Lung (tissue), 13 donors: ENCODE data around the gene KDM3A. TPM values are rescaled to one million over a fixed set of nuclear protein-coding genes. Genes with fewer than 3 reads are reported as not detected.

Experiments
- ATAC-seq: fragments of 200-7000 bp; cut with Tn5 transposase; one replicate; pipeline ENCODE4 v1.9.1; 2020; ENCODE audit warnings: moderate number of reproducible peaks; ENCODE audit not compliant: insufficient read depth, low FRiP score
- DNase-seq, 3 donors: peaks; one replicate each; pipeline ENCODE4 v3.0.0-alpha.2; 2013 to 2017
- H3K27ac ChIP-seq, 2 donors: one replicate each; pipeline ENCODE4 v1.5.1; 2013; ENCODE audit warnings: mild to moderate bottlenecking in 2 of 2, moderate library complexity in 2 of 2, control low read depth in 1 of 2, inconsistent platforms in 1 of 2, low read depth in 1 of 2, low read length in 1 of 2
- H3K27me3 ChIP-seq, 3 donors: one replicate each; pipeline ENCODE4 v1.5.1; 2013; ENCODE audit warnings: low read length in 2 of 3; ENCODE audit not compliant: control insufficient read depth in 3 of 3, insufficient read depth in 3 of 3
- H3K36me3 ChIP-seq, 4 donors: one replicate each; pipeline ENCODE4 v1.5.1; 2013; ENCODE audit warnings: low read length in 4 of 4, mild to moderate bottlenecking in 1 of 4, moderate library complexity in 1 of 4; ENCODE audit not compliant: control insufficient read depth in 4 of 4, insufficient read depth in 4 of 4
- H3K4me1 ChIP-seq, 5 donors: one replicate each; pipeline ENCODE4 v1.5.1; 2013; ENCODE audit warnings: low read length in 5 of 5, mild to moderate bottlenecking in 2 of 5, moderate library complexity in 1 of 5; ENCODE audit not compliant: control insufficient read depth in 5 of 5, insufficient read depth in 5 of 5
- H3K4me3 ChIP-seq: one replicate; pipeline ENCODE4 v1.5.1; 2013; ENCODE audit warnings: mild to moderate bottlenecking, control low read depth, moderate library complexity
- H3K9ac ChIP-seq, 2 donors: one replicate each; pipeline ENCODE4 v1.5.1; 2013; ENCODE audit warnings: low read length in 2 of 2, control low read depth in 1 of 2; ENCODE audit not compliant: insufficient read depth in 1 of 2
- H3K9me3 ChIP-seq, 4 donors: one replicate each; pipeline ENCODE4 v1.5.1; 2013; ENCODE audit warnings: low read length in 3 of 4, mild to moderate bottlenecking in 1 of 4, moderate library complexity in 1 of 4; ENCODE audit not compliant: control insufficient read depth in 4 of 4, insufficient read depth in 3 of 4
- CTCF ChIP-seq: IDR thresholded peaks from 2 replicates; pipeline ENCODE4 v1.5.1; 2012; ENCODE audit warnings: mild to moderate bottlenecking; ENCODE audit errors: control extremely low read depth, extremely low read depth
- WGBS, 2 donors: extraction: QIAGEN DNeasy Blood & Tissue Kit; methylation state at CpG; one replicate each; pipeline ENCODE4 v1.1.7; 2013; 5-methylcytosine and 5-hydroxymethylcytosine counted together
- polyA plus RNA-seq, 2 donors: library from polyadenylated mRNA; stranded (reverse); fragments of 200-250 nt; gene quantifications; one replicate each; pipeline ENCODE4 v1.2.1, GENCODE V29; 2013
- small RNA-seq: library from RNA; depleted of rRNA; stranded (forward); fragments of <200 nt; gene quantifications from one replicate; pipeline ENCODE3, GENCODE V24; 2014; ENCODE audit warnings: low replicate concordance
- total RNA-seq, 2 donors: library from RNA; depleted of rRNA in 1 of 2; stranded (reverse); fragments of >200 nt in 1 of 2; gene quantifications; one replicate each; pipeline ENCODE4 v1.2.1, GENCODE V29; 2014 to 2021
- donor health status: control.
- donor health status: control.
- donor health status: Bipolar disorder and iron deficiency.
- donor health status: healthy.
- donor health status: DM: yes; HTN: yes; CAD: no.

Gene KDM3A
- total and polyA plus RNA-seq, 4 donors, result 17.5 to 130 (median 27.9) TPM

GRCh38 chr2:86525421-86526340 is 84.5 kb downstream of the KDM3A start:
- ATAC-seq (no peak), DNase-seq (no peak)
- H3K9ac ChIP-seq, result no peak overlapping the region
- 89 to 93% methylated on average over 11 of the region's 11 CpGs for WGBS, 2 donors
- H3K27ac ChIP-seq, result no peak overlapping the region
- H3K4me3 ChIP-seq, result no peak overlapping the region
- peaks cover 0 to under 1% (median under 1%) of the 10 kb centered on the region in 4 donors for H3K9me3 ChIP-seq
- no peaks in the 10 kb centered on the region for H3K27me3 ChIP-seq
- no peak for TF ChIP-seq CTCF
- peaks cover 3 to 9% (median 5%) of the 10 kb centered on the region in 4 donors for H3K36me3 ChIP-seq
- no peaks in the 10 kb centered on the region for H3K4me1 ChIP-seq

GRCh38 chr2:86533589-86533988 is 92.4 kb downstream of the KDM3A start:
- no peak overlapping the region for H3K4me3 ChIP-seq
- H3K4me1 ChIP-seq, result no peaks in the 10 kb centered on the region
- H3K27ac ChIP-seq, result no peak overlapping the region
- ATAC-seq (no peak), DNase-seq (no peak)
- H3K9ac ChIP-seq, result no peak overlapping the region
- WGBS, 2 donors, result 98% methylated on average over 3 of the region's 3 CpGs
- no peaks in the 10 kb centered on the region for H3K27me3 ChIP-seq
- no peak for TF ChIP-seq CTCF
- peaks cover 0 to 9% (median under 1%) of the 10 kb centered on the region in 4 donors for H3K36me3 ChIP-seq
- peaks cover 0 to 4% (median 1%) of the 10 kb centered on the region in 4 donors for H3K9me3 ChIP-seq

GRCh38 chr2:86541334-86541733 is 100.2 kb downstream of the KDM3A start:
- Histone ChIP-seq H3K9me3 (peaks cover 0 to 4% (median 2%) of the 10 kb centered on the region in 4 donors), H3K36me3 (peaks cover 0 to 11% (median 1%) of the 10 kb centered on the region in 4 donors), H3K9ac (no peak overlapping the region), H3K27me3 (no peaks in the 10 kb centered on the region), H3K4me1 (peaks cover 0 to 33% (median 8%) of the 10 kb centered on the region in 5 donors), H3K27ac (no peak overlapping the region), H3K4me3 (no peak overlapping the region)
- ATAC-seq (no peak), DNase-seq (peak; percentile 45 to 87 (median 87))
- TF ChIP-seq CTCF, result no peak
- 67 to 91% methylated on average over 2 of the region's 2 CpGs for WGBS, 2 donors

Small RNAs within 50 kb of the gene (small RNA-seq; reads per million reads assigned to genes)
- gene RNU6-640P, result not detected

Other genes with a start within 250 kb of the KDM3A start
- gene IMMT, start 245.9 kb upstream of the KDM3A start, total RNA-seq, result 10 to 100 TPM; 51.2 to 63.4 TPM
- 10 to 100 TPM; 22.8 to 45.2 TPM for gene IMMT, start 245.9 kb upstream of the KDM3A start, polyA plus RNA-seq
- 10 to 100 TPM; 19.8 to 21.2 TPM for gene MRPL35, start 241.9 kb upstream of the KDM3A start, total RNA-seq
- gene MRPL35, start 241.9 kb upstream of the KDM3A start, polyA plus RNA-seq, result 10 to 100 TPM; 27.1 to 28.1 TPM
- gene REEP1, start 103.7 kb upstream of the KDM3A start, total RNA-seq, result 10 to 100 TPM in 1 of 2 donors, 1 to 10 TPM in 1; 7.7 to 19.7 TPM
- gene REEP1, start 103.7 kb upstream of the KDM3A start, polyA plus RNA-seq, result 1 to 10 TPM; 2.4 to 3.1 TPM
- 100 to 1,000 TPM in 1 of 2 donors, 10 to 100 TPM in 1; 72.8 to 126 TPM for gene CHMP3, start 122.1 kb downstream of the KDM3A start, total RNA-seq
- gene CHMP3, start 122.1 kb downstream of the KDM3A start, polyA plus RNA-seq, result 100 to 1,000 TPM in 1 of 2 donors, 10 to 100 TPM in 1; 49.4 to 127 TPM
- 10 to 100 TPM; 24.0 to 46.0 TPM for gene RNF103, start 182.5 kb downstream of the KDM3A start, total RNA-seq
- 10 to 100 TPM; 11.8 to 14.9 TPM for gene RNF103, start 182.5 kb downstream of the KDM3A start, polyA plus RNA-seq